ENCODE results near the gene SLC28A3. TPM values are rescaled to one million over a fixed set of nuclear protein-coding genes. Genes with fewer than 3 reads are reported as not detected.

The SLC28A3 gene
- total RNA-seq, 1 donor from 2014 or later = 0.15 TPM

GRCh38 chr9:84241817-84242373 lies 98.7 kb downstream of the SLC28A3 start:
- no peak for DNase-seq (ENCODE audit: low read depth)

DNA sequence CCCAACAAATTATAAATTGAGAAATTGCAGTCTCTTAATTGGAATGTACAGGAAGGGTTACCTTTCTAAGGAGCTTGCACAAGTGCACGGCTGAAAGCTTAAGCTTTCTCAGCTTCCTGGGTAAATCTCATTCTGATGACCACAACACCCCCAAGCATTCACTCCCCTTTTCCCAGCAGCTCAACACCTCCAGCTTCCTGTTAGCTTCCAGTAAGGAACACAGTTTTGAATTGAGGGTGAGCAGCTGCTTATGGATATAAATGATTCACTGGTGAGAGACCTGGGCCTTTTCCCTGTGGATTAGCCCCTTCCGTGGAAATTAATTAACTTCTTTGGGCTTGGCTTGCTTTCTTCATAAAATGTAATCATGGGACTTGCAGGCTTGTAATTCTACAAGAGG lies 101.2 kb downstream of the SLC28A3 start:
- peak; percentile 96 for DNase-seq (ENCODE audit: low read depth)

DNA sequence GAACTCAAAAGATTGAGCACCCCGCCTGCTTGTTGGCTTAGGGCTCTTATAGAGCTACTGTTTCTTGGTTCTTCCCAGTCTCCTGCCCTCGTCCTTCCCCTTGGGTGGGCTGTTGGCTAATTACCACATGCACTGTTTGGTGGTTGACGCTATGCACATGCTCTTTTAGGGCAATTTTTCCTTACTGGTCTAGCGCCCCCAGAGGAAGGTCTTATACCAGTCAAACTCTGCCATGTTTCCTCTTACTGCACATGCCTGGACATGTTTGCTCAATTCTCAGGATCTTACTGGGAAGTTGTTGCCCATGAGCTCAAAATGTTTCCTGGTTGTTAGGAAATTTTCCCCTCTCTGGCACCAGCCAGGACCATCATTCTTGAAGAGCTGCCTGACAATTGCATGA lies 101.9 kb downstream of the SLC28A3 start:
- DNase-seq (ENCODE audit: low read depth) = no peak

DNA sequence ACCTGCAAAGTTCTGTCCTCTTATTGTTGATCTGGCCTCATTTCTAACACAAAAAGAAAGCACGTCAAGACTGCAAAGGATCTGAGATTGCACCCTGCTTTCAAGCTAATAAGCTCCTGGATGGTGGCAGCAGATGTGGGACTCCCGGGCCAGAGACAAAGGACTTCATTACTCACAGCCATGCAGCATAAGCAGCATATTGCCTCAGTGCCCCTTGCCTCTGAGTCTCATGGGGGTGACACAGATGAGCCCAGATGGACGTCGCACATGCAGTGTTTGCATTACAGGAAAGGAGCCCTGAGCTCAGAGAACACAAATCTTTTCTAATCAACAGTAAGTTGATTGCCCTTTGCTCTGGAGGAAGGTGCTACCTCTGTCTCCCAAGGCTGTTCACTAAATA lies 105.0 kb downstream of the SLC28A3 start:
- DNase-seq (ENCODE audit: low read depth) = no peak

DNA sequence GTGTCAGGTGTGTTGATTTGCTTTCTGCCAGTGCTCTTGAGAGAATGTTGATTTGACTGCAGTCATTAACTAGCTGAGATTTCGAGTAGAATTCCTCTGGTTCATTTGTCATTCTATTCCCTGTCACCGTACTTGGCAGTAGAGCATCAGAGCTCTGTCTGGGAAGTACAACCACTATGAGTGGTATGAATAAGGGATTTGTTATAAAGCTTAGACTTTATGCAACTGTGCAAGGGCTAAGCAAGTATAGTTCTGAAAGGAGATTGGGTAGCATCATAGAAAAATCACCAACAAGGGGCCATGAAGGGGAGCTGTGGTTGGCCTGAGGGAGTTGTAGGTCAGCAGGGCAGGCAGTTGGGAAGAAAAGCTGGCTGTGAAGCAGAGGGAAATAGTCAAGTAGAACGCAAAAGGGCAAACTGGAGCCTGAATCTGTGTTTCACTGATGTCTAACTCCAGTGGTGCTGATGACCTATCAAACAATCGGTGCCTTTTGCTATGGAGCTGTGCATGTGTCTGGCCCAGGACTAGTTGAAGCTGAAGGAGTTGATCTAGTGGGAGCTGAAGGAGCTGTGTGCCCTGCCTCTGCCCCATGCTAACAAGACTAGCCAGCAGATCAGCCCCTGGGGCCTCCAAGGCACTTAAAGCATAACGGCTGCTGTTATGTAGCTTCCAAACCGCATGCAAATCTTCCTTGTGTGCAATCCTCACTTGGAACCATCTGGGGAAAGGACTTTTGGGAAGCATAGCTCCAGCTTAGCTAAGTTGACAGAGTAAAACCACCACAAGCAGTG lies 110.0 kb downstream of the SLC28A3 start:
- DNase-seq (ENCODE audit: low read depth) = peak; percentile 42

GRCh38 chr9:84229191-84229590 lies 111.4 kb downstream of the SLC28A3 start:
- peak; percentile 81 for DNase-seq (ENCODE audit: low read depth)

DNA sequence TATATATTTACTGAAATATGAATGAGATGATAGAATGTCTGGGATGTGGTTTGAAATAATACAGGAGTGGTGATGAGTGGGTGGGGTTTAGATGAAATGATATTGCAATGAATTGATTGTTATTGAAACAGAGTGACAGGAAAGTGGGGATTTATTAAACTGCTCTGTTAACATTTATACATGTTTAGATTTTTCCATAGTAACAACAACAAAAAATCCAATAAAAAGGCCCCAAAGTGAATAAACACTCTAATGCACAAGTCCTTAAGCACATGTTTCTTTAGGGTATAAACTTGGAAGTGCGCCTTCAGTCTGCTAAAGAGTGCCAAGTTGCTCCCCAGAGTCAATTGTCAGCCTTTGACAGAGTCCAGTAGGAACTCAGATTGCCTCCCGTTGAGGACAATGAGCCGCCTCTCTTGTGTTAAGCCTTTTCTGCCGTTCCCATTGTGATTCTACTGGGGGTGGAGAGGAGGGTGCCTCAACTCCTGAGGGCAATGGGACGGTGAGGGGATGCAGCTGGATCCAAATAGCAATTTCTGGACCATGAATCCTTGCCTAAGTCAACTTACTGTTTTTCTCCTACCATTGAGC lies 112.3 kb downstream of the SLC28A3 start:
- DNase-seq (ENCODE audit: low read depth) = no peak

- DNase-seq (ENCODE audit: low read depth) = peak; percentile 31
Measured at GRCh38 chr9:84226126-84226525, 114.4 kb downstream of the SLC28A3 start.

Measured in renal cortical epithelial cell (primary cell).